HEK293 (cell line): ENCODE measurements around the gene ZBTB20.

Experiments used
- CTCF ChIA-PET: fragments of 350-600 bp; formaldehyde crosslinking; extraction: SDS; loops from one replicate; lab custom pipeline; 2021; ENCODE audit warnings: antibody characterized with exemption; lab: Yijun Ruan, JAX
- POLR2A ChIA-PET: fragments of 300-600 bp; formaldehyde crosslinking; extraction: SDS; loops from one replicate; lab custom pipeline; 2020; ENCODE audit warnings: antibody characterized with exemption, inconsistent platforms; lab: Yijun Ruan, JAX
- H3K27ac ChIP-seq: fragments of 200-500 bp; sonication (Bioruptor generic); 2 replicates; pipeline ENCODE4 v1.5.1; 2014; ENCODE audit warnings: low read depth, low read length, control low read depth, inconsistent platforms; ENCODE audit errors: extremely low read depth
- H3K36me3 ChIP-seq, 2 experiments: fragments of 200-500 bp in 1 of 2; sonication (Bioruptor generic) in 1 of 2; 1 replicate in 1 of 2; 2 replicates in 1 of 2; pipeline ENCODE4 v1.5.1; 2014 to 2017; ENCODE audit warnings: inconsistent platforms in 2 of 2, low read length in 2 of 2; ENCODE audit not compliant: control insufficient read depth in 2 of 2, insufficient read depth in 1 of 2
- H3K4me1 ChIP-seq: fragments of 200-500 bp; sonication (Bioruptor generic); 2 replicates; pipeline ENCODE4 v1.5.1; 2014; ENCODE audit warnings: mild to moderate bottlenecking, low read length, inconsistent platforms; ENCODE audit not compliant: control insufficient read depth, insufficient read depth
- H3K4me3 ChIP-seq: 2 replicates; pipeline ENCODE4 v1.5.1; 2011; ENCODE audit warnings: low read depth, mild to moderate bottlenecking, control low read depth, low read length, moderate library complexity
- H3K9me3 ChIP-seq: fragments of 200-500 bp; sonication (Bioruptor generic); 2 replicates; pipeline ENCODE4 v1.5.1; 2014; ENCODE audit warnings: low read depth, low read length, inconsistent platforms; ENCODE audit not compliant: control insufficient read depth, insufficient read depth
- GLIS2 ChIP-seq: fragments of 450-650 bp; formaldehyde crosslinking; IDR thresholded peaks from 2 replicates; pipeline ENCODE4 v1.5.1; 2016; ENCODE audit warnings: missing biosample characterization, missing genetic modification characterization
- OSR2 ChIP-seq: fragments of 450-650 bp; formaldehyde crosslinking; IDR thresholded peaks from 2 replicates; pipeline ENCODE4 v1.5.1; 2016; ENCODE audit warnings: missing biosample characterization, missing genetic modification characterization
- PATZ1 ChIP-seq: fragments of 450-650 bp; formaldehyde crosslinking; IDR thresholded peaks from 2 replicates; pipeline ENCODE4 v1.5.1; 2016; ENCODE audit warnings: missing biosample characterization, missing genetic modification characterization
- RBAK ChIP-seq: fragments of 450-650 bp; formaldehyde crosslinking; IDR thresholded peaks from 2 replicates; pipeline ENCODE4 v1.5.1; 2016; ENCODE audit warnings: missing biosample characterization, missing genetic modification characterization
- TSHZ1 ChIP-seq: fragments of 450-650 bp; formaldehyde crosslinking; IDR thresholded peaks from 2 replicates; pipeline ENCODE4 v1.5.1; 2016; ENCODE audit warnings: missing biosample characterization, missing genetic modification characterization, borderline replicate concordance
- ZBTB1 ChIP-seq: fragments of 450-650 bp; formaldehyde crosslinking; IDR thresholded peaks from 2 replicates; pipeline ENCODE4 v1.5.1; 2016; ENCODE audit warnings: missing biosample characterization, missing genetic modification characterization
- ZBTB26 ChIP-seq: fragments of 450-650 bp; formaldehyde crosslinking; optimal IDR thresholded peaks from 2 replicates; pipeline ENCODE3; 2016; ENCODE audit warnings: missing biosample characterization, mild to moderate bottlenecking, missing genetic modification characterization
- ZBTB7A ChIP-seq: fragments of 450-650 bp; formaldehyde crosslinking; IDR thresholded peaks from 2 replicates; pipeline ENCODE4 v1.5.1; 2016; ENCODE audit warnings: low read depth, missing biosample characterization, missing genetic modification characterization
- ZFHX2 ChIP-seq: fragments of 450-650 bp; formaldehyde crosslinking; conservative IDR thresholded peaks from 2 replicates; pipeline ENCODE4 v1.5.1; 2016; ENCODE audit warnings: missing biosample characterization, missing genetic modification characterization
- ZNF155 ChIP-seq: fragments of 450-650 bp; formaldehyde crosslinking; IDR thresholded peaks from 2 replicates; pipeline ENCODE4 v1.5.1; 2016; ENCODE audit warnings: missing biosample characterization, missing genetic modification characterization
- ZNF211 ChIP-seq: fragments of 450-650 bp; formaldehyde crosslinking; IDR thresholded peaks from 2 replicates; pipeline ENCODE4 v1.5.1; 2016; ENCODE audit warnings: low read depth, missing biosample characterization, missing genetic modification characterization
- ZNF221 ChIP-seq: fragments of 450-650 bp; formaldehyde crosslinking; IDR thresholded peaks from 2 replicates; pipeline ENCODE4 v1.5.1; 2017; ENCODE audit warnings: missing biosample characterization, missing genetic modification characterization, borderline replicate concordance
- ZNF302 ChIP-seq: fragments of 450-650 bp; formaldehyde crosslinking; IDR thresholded peaks from 2 replicates; pipeline ENCODE4 v1.5.1; 2016; ENCODE audit warnings: missing biosample characterization, missing genetic modification characterization, low read depth
- ZNF404 ChIP-seq: fragments of 450-650 bp; formaldehyde crosslinking; IDR thresholded peaks from 2 replicates; pipeline ENCODE4 v1.5.1; 2017; ENCODE audit warnings: missing biosample characterization, missing genetic modification characterization
- ZNF530 ChIP-seq: fragments of 450-650 bp; formaldehyde crosslinking; IDR thresholded peaks from 2 replicates; pipeline ENCODE4 v1.5.1; 2016; ENCODE audit warnings: low read depth, missing biosample characterization, missing genetic modification characterization
- ZNF544 ChIP-seq: fragments of 450-650 bp; formaldehyde crosslinking; IDR thresholded peaks from 2 replicates; pipeline ENCODE4 v1.5.0; 2017; ENCODE audit warnings: missing biosample characterization, missing genetic modification characterization
- ZNF548 ChIP-seq: fragments of 450-650 bp; formaldehyde crosslinking; IDR thresholded peaks from 2 replicates; pipeline ENCODE4 v1.5.1; 2016; ENCODE audit warnings: missing biosample characterization, missing genetic modification characterization
- ZNF555 ChIP-seq: fragments of 450-650 bp; formaldehyde crosslinking; conservative IDR thresholded peaks from 2 replicates; pipeline ENCODE4 v1.5.1; 2017; ENCODE audit warnings: missing biosample characterization, mild to moderate bottlenecking, missing genetic modification characterization, inconsistent platforms
- ZNF621 ChIP-seq: fragments of 450-650 bp; formaldehyde crosslinking; IDR thresholded peaks from 2 replicates; pipeline ENCODE4 v1.5.1; 2017; ENCODE audit warnings: missing biosample characterization, missing genetic modification characterization
- ZNF843 ChIP-seq: fragments of 450-650 bp; formaldehyde crosslinking; IDR thresholded peaks from 2 replicates; pipeline ENCODE4 v1.5.1; 2016; ENCODE audit warnings: missing biosample characterization, missing genetic modification characterization

Gene ZBTB20

GRCh38 chr3:115007966-115008365, 139.1 kb downstream of the ZBTB20 start:
- H3K9me3 ChIP-seq, result no peaks in the 10 kb centered on the region
- H3K4me1 ChIP-seq, result no peaks in the 10 kb centered on the region
- H3K36me3 ChIP-seq, result no peaks in the 10 kb centered on the region
- CTCF ChIA-PET, result no interaction called here
- H3K4me3 ChIP-seq, result no peak overlapping the region
- H3K27ac ChIP-seq, result no peak overlapping the region
- TF ChIP-seq PATZ1 (tag by site-specific recombination), result no peak
- no peak for TF ChIP-seq RBAK (tag by site-specific recombination)
- TF ChIP-seq ZBTB1 (tag by site-specific recombination), result no peak
- TF ChIP-seq ZNF621 (tag by site-specific recombination), result no peak
- TF ChIP-seq ZNF404 (tag by site-specific recombination), result no peak
- no peak for TF ChIP-seq ZNF548 (tag by site-specific recombination)
- TF ChIP-seq ZBTB7A (tag by site-specific recombination), result no peak
- TF ChIP-seq ZBTB26 (tag by site-specific recombination), result no peak
- no peak for TF ChIP-seq OSR2
- TF ChIP-seq ZNF211 (tag by site-specific recombination), result no peak
- no peak for TF ChIP-seq ZFHX2 (tag by site-specific recombination)
- no peak for TF ChIP-seq TSHZ1 (tag by site-specific recombination)
- TF ChIP-seq ZNF221 (tag by site-specific recombination), result no peak
- TF ChIP-seq ZNF544, result no peak
- no peak for TF ChIP-seq ZNF555 (tag by site-specific recombination)
- no peak for TF ChIP-seq ZNF843
- no peak for TF ChIP-seq GLIS2 (tag by site-specific recombination)
- no peak for TF ChIP-seq ZNF155 (tag by site-specific recombination)
- TF ChIP-seq ZNF530 (tag by site-specific recombination), result no peak
- no peak for TF ChIP-seq ZNF302 (tag by site-specific recombination)
- POLR2A ChIA-PET, result no interaction called here
